Daoy (cell line): ENCODE measurements around the gene CASKIN1. TPM values are rescaled to one million over a fixed set of nuclear protein-coding genes. Genes with fewer than 3 reads are reported as not detected.

ENCODE experiments used
- DNase-seq: peaks from one replicate; pipeline ENCODE4 v3.0.0-alpha.2; 2015; ENCODE audit warnings: low read depth
- total RNA-seq: library from RNA; depleted of rRNA; stranded (reverse); fragments of >200 nt; shearing (Covaris generic); gene quantifications from 2 replicates; pipeline ENCODE4 v1.2.3, GENCODE V29; 2014

CASKIN1 gene
- total RNA-seq, 1 experiment from 2014 or later: not detected

- DNase-seq: no peak
These were observed 38.2 kb downstream of the CASKIN1 start for GRCh38 chr16:2158262-2158638.

GRCh38 chr16:2157480-2158261 is 38.7 kb downstream of the CASKIN1 start:
- no peak for DNase-seq

DNA sequence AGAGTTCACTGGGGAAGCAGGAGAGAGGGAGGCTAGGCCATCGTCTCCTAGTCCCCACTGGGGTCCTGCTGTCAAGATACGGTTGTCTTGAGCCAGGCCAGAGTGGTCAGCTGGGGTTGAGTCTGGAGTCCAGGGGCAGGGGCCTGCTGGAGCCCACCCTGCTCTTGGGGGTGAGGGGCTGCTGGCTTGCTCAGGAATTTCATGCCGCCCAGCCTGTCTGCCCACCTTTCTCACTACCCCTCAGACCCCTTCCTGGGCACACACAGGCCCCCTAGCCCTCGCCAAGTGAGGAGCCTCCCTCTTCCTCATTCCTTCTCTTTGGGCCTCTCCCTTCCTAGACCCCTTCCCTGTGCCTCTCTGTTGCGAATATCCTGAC is 39.6 kb downstream of the CASKIN1 start:
- DNase-seq: no peak

DNA sequence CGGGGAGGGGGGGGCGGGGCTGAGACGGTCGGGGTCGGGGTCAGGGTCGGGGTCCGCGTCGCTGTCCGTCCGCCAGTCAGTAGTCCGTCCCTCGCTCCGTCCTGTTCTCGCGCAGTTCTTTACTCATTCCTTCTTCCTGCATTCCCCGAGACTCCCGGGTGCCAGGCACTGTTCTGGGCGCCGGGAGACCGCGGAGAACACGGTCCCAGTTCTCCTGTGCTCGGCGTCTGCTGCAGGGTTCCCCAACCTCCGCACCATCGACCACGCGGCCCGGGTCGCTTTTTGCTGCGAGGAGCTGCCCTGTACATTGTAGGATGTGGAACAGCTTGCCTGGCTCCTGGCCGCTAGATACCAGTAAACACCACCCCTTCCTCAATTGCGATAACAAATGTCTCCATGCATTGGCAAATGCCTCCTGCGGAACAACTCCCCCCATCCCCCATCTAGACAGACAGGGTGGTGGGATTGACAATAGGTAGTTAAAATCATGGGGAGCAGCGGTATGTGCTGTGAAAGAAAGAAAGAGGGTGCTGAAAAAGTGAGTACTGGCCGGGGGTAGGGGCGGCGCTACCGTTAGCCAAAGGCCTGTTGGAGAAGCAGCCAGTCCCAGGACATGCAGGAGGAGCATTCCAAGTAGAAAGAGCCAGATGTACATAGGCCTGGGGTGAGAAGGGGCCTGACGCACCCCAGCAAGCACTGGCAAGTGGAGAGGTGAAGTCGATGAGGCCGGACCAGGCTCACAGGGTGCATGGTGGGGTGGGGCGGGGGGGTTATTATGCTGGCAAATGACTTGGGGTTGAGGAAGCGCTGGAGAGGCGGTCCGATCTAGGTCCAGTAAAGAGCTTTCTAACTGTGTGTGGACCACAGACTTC is 40.2 kb downstream of the CASKIN1 start:
- peak; percentile 50 for DNase-seq

DNA sequence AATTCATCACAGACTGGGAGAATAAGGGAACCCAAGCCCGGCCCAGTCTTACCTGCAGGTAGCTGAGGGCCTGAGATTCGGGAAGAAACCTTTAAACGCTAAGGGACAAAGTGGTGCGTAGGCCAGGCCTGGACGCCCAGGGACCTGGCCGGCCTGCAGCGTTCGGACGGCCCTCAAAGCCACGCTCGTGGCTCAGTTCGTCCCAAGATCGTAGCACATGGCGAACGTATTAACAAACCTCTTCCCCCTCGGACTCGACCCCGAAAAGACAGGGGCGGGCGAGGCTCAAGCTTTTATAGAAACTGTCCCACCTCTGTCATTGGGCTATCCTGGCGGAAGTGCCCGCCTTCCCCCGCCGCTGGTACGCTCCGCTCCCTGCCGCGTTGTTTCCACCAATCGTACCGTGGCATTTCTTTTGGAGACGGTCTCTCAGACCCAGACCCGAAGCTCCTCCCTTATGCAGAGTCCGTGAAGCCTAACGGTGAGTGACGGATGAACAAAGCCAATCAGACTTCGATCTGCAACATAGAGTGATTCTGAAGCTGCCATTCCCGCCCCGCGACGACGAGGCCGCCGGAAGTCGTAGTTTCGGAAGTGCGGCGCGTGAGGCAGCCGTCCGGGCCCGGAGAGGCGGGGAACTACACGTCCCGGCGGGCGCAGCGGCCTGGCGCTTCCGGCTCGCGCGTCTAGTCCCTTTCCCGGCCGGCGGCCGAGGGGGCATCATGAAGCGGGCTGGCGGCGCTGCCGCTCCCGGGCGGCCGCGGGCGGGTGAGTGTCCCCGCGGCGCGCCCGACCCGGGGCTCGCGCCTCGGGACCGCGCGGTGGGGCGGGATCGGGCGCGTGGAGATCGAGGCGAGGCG is 41.1 kb downstream of the CASKIN1 start, which contains the start of gene TRAF7:
Gene TRAF7 (plus strand): TSS at position 692 of the 860 bp plus-strand sequence. CDS start 8,139 bp downstream, outside the sequence.
- peak; percentile 100 for DNase-seq

- DNase-seq: no peak
These were observed 41.8 kb downstream of the CASKIN1 start for GRCh38 chr16:2154533-2155090.

GRCh38 chr16:2152695-2153506 is 43.5 kb downstream of the CASKIN1 start:
- peak; percentile 56 for DNase-seq

GRCh38 chr16:2151188-2152091 is 45.0 kb downstream of the CASKIN1 start:
- peak; percentile 43 for DNase-seq

- DNase-seq: peak; percentile 71
These were observed 45.8 kb downstream of the CASKIN1 start for GRCh38 chr16:2150418-2151187.

- DNase-seq: peak; percentile 54
These were observed 46.6 kb downstream of the CASKIN1 start for GRCh38 chr16:2149630-2150417.

GRCh38 chr16:2148714-2149629 is 47.4 kb downstream of the CASKIN1 start:
- peak; percentile 55 for DNase-seq

DNA sequence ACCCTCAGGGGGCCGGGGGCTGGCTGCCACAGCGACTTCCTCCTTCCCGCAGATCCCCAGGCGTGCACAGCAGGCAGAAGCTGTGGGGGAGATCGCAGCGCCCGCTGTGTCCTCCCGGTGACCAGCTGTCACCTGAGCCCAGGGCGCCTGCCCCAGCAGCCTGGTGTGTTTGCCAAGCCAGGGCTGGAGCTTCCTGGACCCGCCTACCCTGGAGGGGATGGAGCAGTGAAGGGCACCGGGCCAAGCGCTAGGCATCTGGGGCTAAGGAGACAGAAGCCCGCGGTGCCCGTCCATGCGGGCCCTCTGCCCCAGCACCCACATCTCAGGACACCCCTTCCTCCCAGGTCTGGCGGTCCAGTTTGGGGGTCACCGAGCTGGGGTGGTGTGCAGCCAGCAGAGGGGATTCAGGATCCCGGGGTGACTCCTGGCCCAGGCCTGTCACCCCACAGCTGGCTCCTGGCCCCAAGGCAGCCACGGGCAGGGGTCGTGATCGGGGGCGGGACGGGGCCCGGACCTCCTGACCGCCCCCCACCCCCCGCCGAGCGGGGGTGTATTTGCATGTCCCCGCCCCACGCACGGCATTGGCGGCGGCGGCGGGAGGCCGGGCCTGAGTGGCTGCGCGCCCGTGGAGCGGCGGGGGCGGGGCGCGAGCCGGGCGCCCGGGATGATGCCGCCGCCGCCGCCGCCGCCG is 48.3 kb downstream of the CASKIN1 start, which contains the start of gene RAB26:
Gene RAB26 (plus strand): TSS at position 645 of the 691 bp plus-strand sequence. CDS start 159 bp downstream, outside the sequence.
- peak; percentile 87 for DNase-seq

- DNase-seq: no peak
These were observed 49.0 kb downstream of the CASKIN1 start for GRCh38 chr16:2147378-2147777.

DNA sequence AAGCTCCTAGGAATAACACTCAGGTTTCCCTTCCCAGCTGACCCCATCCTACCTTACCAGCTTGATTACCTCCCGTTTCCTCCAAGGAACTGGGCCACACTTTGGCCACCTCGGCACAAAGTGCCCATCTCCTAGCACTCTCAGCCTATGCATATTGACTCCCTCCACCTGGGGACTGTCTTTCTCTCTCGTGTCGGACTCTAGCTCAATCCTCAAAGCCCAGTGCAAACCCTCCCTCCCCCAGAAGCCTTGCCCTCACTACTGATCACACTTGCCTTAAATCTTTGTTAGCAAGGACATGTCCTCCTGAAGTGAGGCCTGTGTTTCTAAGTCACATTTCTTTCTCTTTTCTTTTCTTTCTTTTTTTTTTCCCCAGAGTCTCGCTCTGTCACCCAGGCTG is 50.6 kb downstream of the CASKIN1 start:
- no peak for DNase-seq

- DNase-seq: no peak
These were observed 52.4 kb downstream of the CASKIN1 start for GRCh38 chr16:2143878-2144485.
